ENCODE measurements around the gene CCDC192. TPM values are rescaled to one million over a fixed set of nuclear protein-coding genes. Genes with fewer than 3 reads are reported as not detected.

Gene CCDC192
- total RNA-seq, 4 donors from 2014 or later = 0.35 to 1.3 TPM; not detected in 2

DNA sequence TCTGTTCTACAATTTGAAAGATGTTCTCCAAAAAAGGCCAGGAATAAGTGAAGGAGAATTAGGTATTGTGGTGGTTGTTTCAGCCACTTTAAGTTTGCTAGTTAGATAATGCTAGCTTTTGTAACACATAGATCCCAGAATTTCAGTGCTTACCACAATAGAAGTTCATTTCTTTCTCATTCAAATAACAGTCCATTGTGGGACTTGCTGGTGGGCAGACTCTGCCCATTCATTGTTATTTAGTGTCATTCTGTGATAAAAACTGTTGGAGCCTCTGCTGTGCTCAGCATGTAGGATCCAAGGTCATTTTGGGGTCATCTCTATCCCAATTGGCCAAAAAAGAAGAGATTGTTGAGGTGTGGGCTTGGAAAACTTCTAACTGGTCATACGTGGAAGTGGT is 106.8 kb downstream of the CCDC192 start:
- no peak for TF ChIP-seq POLR2A (IDR thresholded peaks at IDR 0.05)
- TF ChIP-seq, protein P1, sequence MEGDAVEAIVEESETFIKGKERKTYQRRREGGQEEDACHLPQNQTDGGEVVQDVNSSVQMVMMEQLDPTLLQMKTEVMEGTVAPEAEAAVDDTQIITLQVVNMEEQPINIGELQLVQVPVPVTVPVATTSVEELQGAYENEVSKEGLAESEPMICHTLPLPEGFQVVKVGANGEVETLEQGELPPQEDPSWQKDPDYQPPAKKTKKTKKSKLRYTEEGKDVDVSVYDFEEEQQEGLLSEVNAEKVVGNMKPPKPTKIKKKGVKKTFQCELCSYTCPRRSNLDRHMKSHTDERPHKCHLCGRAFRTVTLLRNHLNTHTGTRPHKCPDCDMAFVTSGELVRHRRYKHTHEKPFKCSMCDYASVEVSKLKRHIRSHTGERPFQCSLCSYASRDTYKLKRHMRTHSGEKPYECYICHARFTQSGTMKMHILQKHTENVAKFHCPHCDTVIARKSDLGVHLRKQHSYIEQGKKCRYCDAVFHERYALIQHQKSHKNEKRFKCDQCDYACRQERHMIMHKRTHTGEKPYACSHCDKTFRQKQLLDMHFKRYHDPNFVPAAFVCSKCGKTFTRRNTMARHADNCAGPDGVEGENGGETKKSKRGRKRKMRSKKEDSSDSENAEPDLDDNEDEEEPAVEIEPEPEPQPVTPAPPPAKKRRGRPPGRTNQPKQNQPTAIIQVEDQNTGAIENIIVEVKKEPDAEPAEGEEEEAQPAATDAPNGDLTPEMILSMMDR (IDR thresholded peaks at IDR 0.05) = no peak
- DNase-seq = no peak
- Histone ChIP-seq H3K4me3 (no peak overlapping the region), H3K36me3 (no peaks in the 10 kb centered on the region), H3K27ac (no peak overlapping the region), H3K9me3 (no peaks in the 10 kb centered on the region), H3K27me3 (no peaks in the 10 kb centered on the region), H3K4me1 (peaks cover 0 to 12% of the 10 kb centered on the region in 2 donors)
- intact Hi-C loops (cut with DNase I; ENCODE audit: low total_unique reads) = no loop called here

DNA sequence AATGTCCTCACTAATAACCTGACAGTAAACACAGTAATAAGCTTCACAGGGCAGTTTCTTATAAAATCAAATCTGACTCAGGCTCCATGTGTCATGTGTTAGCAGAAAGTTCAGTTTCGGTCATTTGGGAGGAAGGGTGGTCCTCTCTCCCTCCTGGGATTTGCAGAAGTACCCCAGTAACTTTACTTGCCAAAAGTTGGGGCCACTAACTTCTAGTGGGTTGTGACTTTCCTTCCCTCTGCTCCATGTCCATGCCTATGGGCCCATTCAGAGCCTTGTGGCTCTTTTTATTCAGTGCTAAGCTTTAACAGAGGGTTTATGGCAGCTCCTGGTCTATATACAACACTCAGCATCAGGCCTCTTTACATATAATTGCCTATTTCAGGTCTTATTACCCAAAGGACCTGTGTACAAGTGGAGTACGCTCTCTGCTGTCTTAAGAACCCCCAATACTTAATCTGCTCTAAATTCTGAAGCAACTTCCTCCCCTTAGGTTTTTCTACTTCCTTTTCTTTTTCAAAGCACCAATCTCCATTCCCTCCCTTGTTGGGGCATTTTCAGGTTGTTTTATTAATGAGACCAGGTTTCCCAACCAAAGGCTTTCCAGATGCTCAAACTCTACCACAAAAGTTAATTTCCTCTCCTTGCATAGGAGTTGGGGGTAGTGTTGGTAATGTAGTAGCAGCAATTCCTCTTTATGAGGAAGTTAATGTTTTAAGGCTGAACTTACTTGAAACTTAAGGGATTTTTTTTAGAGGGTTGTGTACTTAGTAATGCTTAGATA is 107.7 kb downstream of the CCDC192 start:
- Histone ChIP-seq H3K36me3 (no peaks in the 10 kb centered on the region), H3K27ac (no peak overlapping the region), H3K9me3 (no peaks in the 10 kb centered on the region), H3K27me3 (no peaks in the 10 kb centered on the region), H3K4me1 (peaks cover 0 to 12% of the 10 kb centered on the region in 2 donors), H3K4me3 (no peak overlapping the region)
- no peak for DNase-seq
- intact Hi-C loops (cut with DNase I; ENCODE audit: low total_unique reads) = no loop called here
- TF ChIP-seq, protein P1 (IDR thresholded peaks at IDR 0.05) = no peak
- TF ChIP-seq POLR2A (IDR thresholded peaks at IDR 0.05) = no peak

GRCh38 chr5:127812570-127812969 is 109.4 kb downstream of the CCDC192 start:
- H3K27ac ChIP-seq = no peak overlapping the region
- no peaks in the 10 kb centered on the region for H3K36me3 ChIP-seq
- no peaks in the 10 kb centered on the region for H3K27me3 ChIP-seq
- no peak overlapping the region for H3K4me3 ChIP-seq
- intact Hi-C loops (cut with DNase I; ENCODE audit: low total_unique reads) = no loop called here
- TF ChIP-seq POLR2A (IDR thresholded peaks at IDR 0.05) = no peak
- TF ChIP-seq, protein P1 (IDR thresholded peaks at IDR 0.05) = no peak
- H3K4me1 ChIP-seq = peaks cover 0 to 12% of the 10 kb centered on the region in 2 donors
- no peaks in the 10 kb centered on the region for H3K9me3 ChIP-seq
- no peak for DNase-seq

GRCh38 chr5:127813633-127814587 is 110.7 kb downstream of the CCDC192 start:
- H3K36me3 ChIP-seq = no peaks in the 10 kb centered on the region
- no peaks in the 10 kb centered on the region for H3K27me3 ChIP-seq
- no peak for DNase-seq
- intact Hi-C loops (cut with DNase I; ENCODE audit: low total_unique reads) = no loop called here
- peak overlapping the region; percentile 19 to 25 for H3K27ac ChIP-seq
- H3K9me3 ChIP-seq = no peaks in the 10 kb centered on the region
- TF ChIP-seq, protein P1 (IDR thresholded peaks at IDR 0.05) = no peak
- no peak for TF ChIP-seq POLR2A (IDR thresholded peaks at IDR 0.05)
- H3K4me1 ChIP-seq = peaks cover 0 to 12% of the 10 kb centered on the region in 2 donors
- H3K4me3 ChIP-seq = no peak overlapping the region
